Activated T-cell treated with anti-CD3 and anti-CD28 coated beads, Interleukin-2, amount 50 U/mL, for 4 hours (primary cell): ENCODE data around the gene CRKL. TPM values are rescaled to one million over a fixed set of nuclear protein-coding genes. Genes with fewer than 3 reads are reported as not detected.
"Not testable (repeated sequence)": the region's sequence is repeated elsewhere in the genome, so short reads cannot be mapped to it uniquely, and the experiment has no call there.

ENCODE experiments used
- ATAC-seq, 2 donors: fragments of 200-7000 bp; cut with Tn5 transposase; one replicate each; pipeline ENCODE4 v1.10.0; 2021
- DNase-seq: peaks from one replicate; pipeline ENCODE4 v3.0.0-alpha.2; 2020
- H3K27me3 Mint-ChIP-seq: one replicate; pipeline ENCODE4 v1.8.0; 2021; ENCODE audit warnings: low read depth, mixed read lengths
- H3K36me3 Mint-ChIP-seq: one replicate; pipeline ENCODE4 v1.8.0; 2022; ENCODE audit warnings: mixed read lengths; ENCODE audit not compliant: insufficient read depth
- H3K4me1 Mint-ChIP-seq: one replicate; pipeline ENCODE4 v1.8.0; 2021; ENCODE audit warnings: low read depth, mixed read lengths
- H3K4me3 Mint-ChIP-seq: one replicate; pipeline ENCODE4 v1.8.0; 2021; ENCODE audit warnings: mild to moderate bottlenecking, moderate library complexity, mixed read lengths
- H3K9me3 Mint-ChIP-seq: one replicate; pipeline ENCODE4 v1.8.0; 2021; ENCODE audit warnings: mixed read lengths
- total RNA-seq, 3 donors: library from RNA; stranded (reverse); gene quantifications; one replicate each; pipeline ENCODE4 v1.2.1, GENCODE V29; 2021

The CRKL gene
- total RNA-seq, 3 donors from 2014 or later: 82.9 to 90.5 (median 89.2) TPM

DNA sequence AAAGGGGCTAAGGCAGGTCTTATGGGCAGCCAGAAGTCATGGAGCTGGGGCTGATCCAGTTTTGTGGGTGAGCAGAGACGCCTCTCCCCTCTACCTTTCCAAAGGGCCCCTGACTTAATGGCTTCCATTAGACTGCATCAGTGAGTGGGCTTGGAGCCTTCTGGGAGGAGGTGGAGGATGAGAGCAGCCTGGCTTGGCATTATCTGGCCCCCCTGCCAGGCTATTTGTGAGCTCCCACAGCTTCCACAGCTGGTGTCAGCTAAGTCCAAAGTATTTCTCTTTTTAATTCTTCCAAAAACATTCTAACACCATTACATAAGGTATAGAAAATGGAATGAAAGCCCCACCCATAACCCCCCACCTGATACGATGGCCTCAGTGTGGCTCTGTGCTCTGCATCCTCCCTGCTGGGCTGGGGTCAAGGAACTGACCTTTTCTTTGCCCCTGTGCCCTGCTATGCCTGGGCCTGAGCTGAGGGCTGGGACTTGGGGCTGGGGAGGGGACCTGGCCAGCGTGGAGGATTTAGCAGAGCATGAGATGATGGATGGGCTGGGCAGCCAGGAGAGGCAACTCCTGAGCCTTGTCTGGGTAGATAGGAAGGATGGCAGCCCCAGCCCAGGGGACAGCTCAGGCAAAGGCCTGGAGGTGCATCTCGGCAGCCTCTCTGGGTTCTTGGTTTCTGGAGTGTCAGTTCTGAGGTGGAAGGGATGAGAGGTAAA lies 53.9 kb downstream of the CRKL start:
- peaks cover 2% of the 10 kb centered on the region for H3K27me3 Mint-ChIP-seq
- no peak for DNase-seq
- H3K9me3 Mint-ChIP-seq: no peaks in the 10 kb centered on the region
- no peaks in the 10 kb centered on the region for H3K4me1 Mint-ChIP-seq
- no peak for ATAC-seq
- no peak overlapping the region for H3K4me3 Mint-ChIP-seq
- no peaks in the 10 kb centered on the region for H3K36me3 Mint-ChIP-seq

- H3K4me3 Mint-ChIP-seq, DNase-seq, H3K4me1 Mint-ChIP-seq, H3K36me3 Mint-ChIP-seq, H3K27me3 Mint-ChIP-seq, ATAC-seq, H3K9me3 Mint-ChIP-seq: not testable (repeated sequence)
Measured at GRCh38 chr22:20972014-20972694, 54.9 kb downstream of the CRKL start.

DNA sequence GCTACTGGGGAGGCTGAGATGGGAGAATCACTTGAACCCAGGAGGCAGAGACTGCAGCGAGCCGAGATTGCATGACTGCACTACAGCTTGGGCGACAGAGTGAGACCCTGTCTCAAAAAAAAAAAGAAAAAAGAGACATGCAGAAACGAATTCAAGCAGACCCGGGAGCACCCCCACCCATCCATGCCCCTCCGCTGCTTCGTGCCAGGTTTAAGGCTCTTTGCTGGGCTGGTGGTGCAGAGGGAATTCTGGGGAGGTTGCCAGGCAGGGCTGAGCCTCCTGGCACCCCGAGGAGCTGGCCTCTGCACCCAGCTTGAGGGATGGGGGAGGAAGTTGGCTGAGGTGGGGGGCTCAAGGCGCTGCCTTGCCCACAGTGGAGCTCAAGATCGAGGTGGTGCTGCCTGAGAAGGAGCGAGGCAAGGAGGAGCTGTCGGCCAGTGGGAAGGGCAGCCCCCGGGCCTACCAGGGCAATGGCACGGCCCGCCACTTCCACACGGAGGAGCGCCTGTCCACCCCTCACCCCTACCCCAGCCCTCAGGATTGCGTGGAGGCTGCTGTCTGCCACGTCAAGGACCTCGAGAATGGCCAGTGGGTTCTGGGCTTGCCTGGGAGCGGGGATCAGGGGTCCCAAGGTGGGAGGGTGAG lies 55.8 kb downstream of the CRKL start:
- Mint-ChIP-seq H3K4me3 (no peak overlapping the region), H3K36me3 (no peaks in the 10 kb centered on the region), H3K27me3 (peaks cover 3% of the 10 kb centered on the region), H3K4me1 (no peaks in the 10 kb centered on the region), H3K9me3 (no peaks in the 10 kb centered on the region)
- ATAC-seq (no peak), DNase-seq (no peak)

DNA sequence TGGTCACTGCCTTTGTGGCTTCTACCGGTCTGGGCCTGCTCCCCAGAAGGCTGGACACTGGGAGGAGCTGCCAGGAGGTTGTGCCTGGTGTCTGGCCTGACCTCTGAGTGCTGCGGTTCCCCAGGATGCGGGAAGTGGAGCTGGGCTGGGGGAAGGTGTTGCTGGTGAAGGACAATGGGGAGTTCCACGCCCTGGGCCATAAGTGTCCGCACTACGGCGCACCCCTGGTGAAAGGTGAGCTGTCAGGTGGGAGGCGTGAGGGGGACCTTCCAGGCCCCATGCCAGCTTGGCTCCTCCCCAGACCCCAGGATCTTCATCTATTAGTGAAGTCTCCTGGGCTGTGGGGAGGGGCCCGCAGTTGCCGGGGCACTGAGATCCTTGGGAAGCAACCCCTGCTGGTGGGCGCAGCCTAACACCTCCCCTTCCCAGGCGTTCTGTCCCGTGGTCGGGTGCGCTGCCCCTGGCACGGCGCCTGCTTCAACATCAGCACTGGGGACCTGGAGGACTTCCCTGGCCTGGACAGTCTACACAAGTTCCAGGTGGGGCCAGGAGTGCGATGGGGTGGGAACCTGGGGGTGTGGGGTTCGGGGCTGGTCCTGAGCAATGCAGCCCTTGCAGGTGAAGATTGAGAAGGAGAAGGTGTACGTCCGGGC lies 56.6 kb downstream of the CRKL start:
- no peaks in the 10 kb centered on the region for H3K36me3 Mint-ChIP-seq
- H3K9me3 Mint-ChIP-seq: no peaks in the 10 kb centered on the region
- ATAC-seq (no peak), DNase-seq (no peak)
- no peak overlapping the region for H3K4me3 Mint-ChIP-seq
- peaks cover 3% of the 10 kb centered on the region for H3K27me3 Mint-ChIP-seq
- H3K4me1 Mint-ChIP-seq: peaks cover under 1% of the 10 kb centered on the region

DNA sequence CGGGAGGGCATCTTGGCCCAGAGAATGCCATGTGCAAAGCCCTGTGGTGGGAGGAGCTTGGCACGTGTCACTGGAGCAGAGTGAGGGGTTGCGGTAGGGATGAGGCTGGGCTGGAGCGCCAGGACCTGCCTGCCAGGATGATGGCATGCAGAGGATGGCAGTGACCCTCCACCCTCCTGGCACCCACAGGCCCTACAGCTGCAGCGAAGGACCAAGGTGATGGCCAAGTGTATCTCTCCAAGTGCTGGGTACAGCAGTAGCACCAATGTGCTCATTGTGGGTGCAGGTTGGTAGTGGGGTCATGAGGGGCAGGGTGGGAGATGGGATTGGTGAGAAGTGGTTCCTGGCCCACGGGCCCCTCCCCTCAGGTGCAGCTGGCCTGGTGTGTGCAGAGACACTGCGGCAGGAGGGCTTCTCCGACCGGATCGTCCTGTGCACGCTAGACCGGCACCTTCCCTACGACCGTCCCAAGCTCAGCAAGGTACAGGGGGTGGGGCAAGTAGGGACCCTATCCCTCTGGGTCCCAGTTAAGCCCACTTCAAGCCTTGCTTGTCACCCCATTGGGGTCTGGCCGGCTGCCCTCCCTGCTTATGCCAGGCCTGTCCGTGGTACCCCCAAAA lies 57.2 kb downstream of the CRKL start:
- ATAC-seq (no peak), DNase-seq (no peak)
- Mint-ChIP-seq H3K27me3 (peaks cover 6% of the 10 kb centered on the region), H3K4me3 (no peak overlapping the region), H3K9me3 (peaks cover 3% of the 10 kb centered on the region), H3K36me3 (no peaks in the 10 kb centered on the region), H3K4me1 (peaks cover 7% of the 10 kb centered on the region)

- peaks cover 6% of the 10 kb centered on the region for H3K27me3 Mint-ChIP-seq
- ATAC-seq (no peak), DNase-seq (no peak)
- H3K4me3 Mint-ChIP-seq: no peak overlapping the region
- peaks cover 17% of the 10 kb centered on the region for H3K4me1 Mint-ChIP-seq
- no peaks in the 10 kb centered on the region for H3K36me3 Mint-ChIP-seq
- H3K9me3 Mint-ChIP-seq: peaks cover 3% of the 10 kb centered on the region
Measured at GRCh38 chr22:20975541-20976290, 58.5 kb downstream of the CRKL start.

DNA sequence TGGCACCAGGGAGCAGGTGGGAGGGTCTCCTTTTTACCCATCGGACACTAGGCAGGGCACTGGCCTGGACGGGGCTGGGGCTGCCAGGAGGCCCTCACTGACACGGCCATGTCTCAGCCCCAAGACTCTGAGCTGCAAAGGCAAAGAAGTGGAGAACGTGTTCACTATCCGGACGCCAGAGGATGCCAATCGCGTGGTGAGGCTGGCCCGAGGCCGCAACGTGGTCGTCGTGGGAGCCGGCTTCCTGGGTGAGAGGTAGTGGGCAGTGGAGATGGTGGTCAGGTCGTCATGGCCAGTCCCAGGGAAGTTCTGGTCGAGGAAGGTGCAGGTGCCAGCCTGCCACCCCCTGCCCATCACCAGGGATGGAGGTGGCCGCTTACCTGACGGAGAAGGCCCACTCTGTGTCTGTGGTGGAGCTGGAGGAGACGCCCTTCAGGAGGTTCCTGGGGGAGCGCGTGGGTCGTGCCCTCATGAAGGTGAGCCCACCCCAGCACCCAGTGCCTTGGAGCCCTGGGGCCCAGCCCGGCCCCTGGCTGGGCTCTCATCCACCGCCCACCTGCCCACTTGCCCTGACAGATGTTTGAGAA lies 59.2 kb downstream of the CRKL start:
- no peaks in the 10 kb centered on the region for H3K36me3 Mint-ChIP-seq
- DNase-seq (no peak), ATAC-seq (no peak)
- H3K4me1 Mint-ChIP-seq: peaks cover 24% of the 10 kb centered on the region
- peaks cover 3% of the 10 kb centered on the region for H3K9me3 Mint-ChIP-seq
- peaks cover 6% of the 10 kb centered on the region for H3K27me3 Mint-ChIP-seq
- H3K4me3 Mint-ChIP-seq: no peak overlapping the region

GRCh38 chr22:20977019-20977418 lies 59.8 kb downstream of the CRKL start:
- Mint-ChIP-seq H3K4me3 (no peak overlapping the region), H3K27me3 (peaks cover 6% of the 10 kb centered on the region), H3K4me1 (peaks cover 25% of the 10 kb centered on the region), H3K36me3 (no peaks in the 10 kb centered on the region), H3K9me3 (peaks cover 3% of the 10 kb centered on the region)
- DNase-seq (no peak), ATAC-seq (no peak)

DNA sequence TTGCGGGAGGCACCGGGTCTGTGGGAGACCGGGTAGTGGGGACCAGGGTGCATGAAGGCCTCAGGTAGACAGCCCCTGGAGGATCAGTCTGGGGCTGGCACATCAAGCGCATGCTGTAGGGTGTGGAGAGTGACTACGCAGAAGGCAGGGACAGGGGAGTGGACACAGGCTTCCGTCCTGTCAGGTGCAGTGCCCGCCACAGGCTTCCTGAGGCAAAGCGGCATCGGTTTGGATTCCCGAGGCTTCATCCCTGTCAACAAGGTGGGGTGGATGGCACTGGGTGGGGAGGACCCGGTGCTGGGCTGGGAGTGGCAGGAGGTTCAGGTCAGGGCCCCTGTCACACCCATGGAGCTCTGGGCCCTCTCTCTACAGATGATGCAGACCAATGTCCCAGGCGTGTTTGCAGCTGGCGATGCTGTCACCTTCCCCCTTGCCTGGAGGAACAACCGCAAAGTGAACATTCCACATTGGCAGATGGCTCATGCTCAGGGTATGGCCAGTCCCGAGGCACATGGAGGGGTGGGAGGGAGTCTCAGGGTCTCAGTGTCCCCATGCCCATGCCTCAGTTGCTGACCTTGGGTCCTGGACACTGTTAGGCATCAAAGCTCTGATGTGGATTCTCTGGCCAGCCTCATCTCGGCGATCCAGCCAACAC lies 60.4 kb downstream of the CRKL start:
- peaks cover 27% of the 10 kb centered on the region for H3K4me1 Mint-ChIP-seq
- H3K4me3 Mint-ChIP-seq: no peak overlapping the region
- peaks cover 3% of the 10 kb centered on the region for H3K9me3 Mint-ChIP-seq
- DNase-seq: no peak
- no peak for ATAC-seq
- no peaks in the 10 kb centered on the region for H3K36me3 Mint-ChIP-seq
- H3K27me3 Mint-ChIP-seq: peaks cover 6% of the 10 kb centered on the region

DNA sequence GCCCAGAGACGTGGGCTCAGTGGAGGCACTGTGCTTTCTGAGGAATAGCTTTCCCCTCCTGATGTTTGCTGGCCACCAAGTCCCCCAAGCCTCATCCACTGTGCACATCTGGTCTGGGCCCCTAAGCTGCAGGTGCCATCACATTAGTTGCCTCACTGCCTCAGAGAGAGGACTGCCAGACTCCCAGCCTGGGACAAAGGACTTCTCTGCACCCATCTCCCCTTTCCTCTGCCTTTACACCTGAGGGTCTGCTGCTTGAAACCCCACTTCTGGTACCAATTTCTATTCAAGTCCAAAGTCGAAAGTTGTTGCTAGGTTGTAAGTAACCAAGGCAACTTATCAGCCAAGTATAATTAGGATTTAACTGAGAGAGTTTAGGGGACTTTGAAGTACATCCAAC lies 61.2 kb downstream of the CRKL start:
- H3K9me3 Mint-ChIP-seq: peaks cover 3% of the 10 kb centered on the region
- H3K4me1 Mint-ChIP-seq: peaks cover 32% of the 10 kb centered on the region
- ATAC-seq (no peak), DNase-seq (no peak)
- H3K4me3 Mint-ChIP-seq: no peak overlapping the region
- no peaks in the 10 kb centered on the region for H3K36me3 Mint-ChIP-seq
- peaks cover 6% of the 10 kb centered on the region for H3K27me3 Mint-ChIP-seq

GRCh38 chr22:20979243-20979809 lies 62.1 kb downstream of the CRKL start:
- Mint-ChIP-seq H3K4me1 (peaks cover 38% of the 10 kb centered on the region), H3K4me3 (peak overlapping the region; percentile 75), H3K36me3 (peaks cover 5% of the 10 kb centered on the region), H3K9me3 (peaks cover 3% of the 10 kb centered on the region), H3K27me3 (peaks cover 6% of the 10 kb centered on the region)
- DNase-seq: peak; percentile 60
- peak; percentile 67 to 68 for ATAC-seq

GRCh38 chr22:20979940-20980453 lies 62.8 kb downstream of the CRKL start:
- H3K4me1 Mint-ChIP-seq: peaks cover 38% of the 10 kb centered on the region
- DNase-seq (no peak), ATAC-seq (no peak)
- peaks cover 5% of the 10 kb centered on the region for H3K36me3 Mint-ChIP-seq
- peaks cover 3% of the 10 kb centered on the region for H3K9me3 Mint-ChIP-seq
- peak overlapping the region; percentile 97 for H3K4me3 Mint-ChIP-seq
- H3K27me3 Mint-ChIP-seq: peaks cover 6% of the 10 kb centered on the region
